GM18870 (cell line): ENCODE results near the gene ALLC.

ENCODE experiments used
- ATAC-seq: cut with Tn5 transposase; IDR thresholded peaks from one replicate; pipeline ENCODE4 v1.9.1; 2021; ENCODE audit warnings: moderate library complexity; ENCODE audit not compliant: unreplicated experiment

Gene ALLC

GRCh38 chr2:3639015-3639630 lies 18.9 kb upstream of the ALLC start:
- ATAC-seq: no peak

- ATAC-seq: no peak
These were observed 18.3 kb upstream of the ALLC start for GRCh38 chr2:3639653-3640052.

- no peak for ATAC-seq
These were observed 16.8 kb upstream of the ALLC start for GRCh38 chr2:3641181-3641580.

GRCh38 chr2:3641841-3642421 lies 16.1 kb upstream of the ALLC start:
- ATAC-seq: no peak

- ATAC-seq: no peak
These were observed 15.3 kb upstream of the ALLC start for GRCh38 chr2:3642521-3643215.

- no peak for ATAC-seq
These were observed 14.4 kb upstream of the ALLC start for GRCh38 chr2:3643371-3644245.

- ATAC-seq: peak; percentile 75
These were observed 13.8 kb upstream of the ALLC start for GRCh38 chr2:3644246-3644525.

- no peak for ATAC-seq
These were observed 13.0 kb upstream of the ALLC start for GRCh38 chr2:3644891-3645605.

GRCh38 chr2:3645745-3646389 lies 12.1 kb upstream of the ALLC start:
- ATAC-seq: no peak

GRCh38 chr2:3646446-3646845 lies 11.6 kb upstream of the ALLC start:
- ATAC-seq: no peak

- ATAC-seq: no peak
These were observed 10.8 kb upstream of the ALLC start for GRCh38 chr2:3647246-3647645.

- no peak for ATAC-seq
These were observed 10.0 kb upstream of the ALLC start for GRCh38 chr2:3647831-3648651.

GRCh38 chr2:3648652-3649177 lies 9.3 kb upstream of the ALLC start:
- no peak for ATAC-seq

GRCh38 chr2:3649581-3649980 lies 8.4 kb upstream of the ALLC start:
- no peak for ATAC-seq

GRCh38 chr2:3650140-3650920 lies 7.7 kb upstream of the ALLC start:
- ATAC-seq: no peak

GRCh38 chr2:3651691-3652648 lies 6.0 kb upstream of the ALLC start:
- peak; percentile 82 for ATAC-seq

GRCh38 chr2:3652896-3653625 lies 4.9 kb upstream of the ALLC start:
- no peak for ATAC-seq
